Esophagus (tissue), 2 donors: ENCODE measurements around the gene STPG3. TPM values are rescaled to one million over a fixed set of nuclear protein-coding genes. Genes with fewer than 3 reads are reported as not detected.

Source experiments
- H3K27ac ChIP-seq, 2 donors: one replicate each; pipeline ENCODE4 v1.5.1; 2013; ENCODE audit warnings: low read depth in 2 of 2, mild to moderate bottlenecking in 2 of 2, inconsistent platforms in 1 of 2, low read length in 1 of 2, moderate library complexity in 1 of 2
- H3K27me3 ChIP-seq, 2 donors: one replicate each; pipeline ENCODE4 v1.6.1; 2013; ENCODE audit warnings: low read length in 2 of 2, control low read depth in 1 of 2, mild to moderate bottlenecking in 1 of 2; ENCODE audit not compliant: insufficient read depth in 2 of 2, control insufficient read depth in 1 of 2
- H3K36me3 ChIP-seq, 2 donors: one replicate each; pipeline ENCODE4 v1.6.1; 2013; ENCODE audit warnings: low read length in 1 of 2; ENCODE audit not compliant: control insufficient read depth in 2 of 2, insufficient read depth in 2 of 2
- H3K4me1 ChIP-seq, 2 donors: one replicate each; pipeline ENCODE4 v1.6.1; 2013; ENCODE audit warnings: low read length in 1 of 2; ENCODE audit not compliant: control insufficient read depth in 2 of 2, insufficient read depth in 2 of 2
- H3K4me3 ChIP-seq, 2 donors: one replicate each; pipeline ENCODE4 v1.5.1; 2013; ENCODE audit warnings: low read length in 2 of 2, mild to moderate bottlenecking in 2 of 2, low read depth in 1 of 2, moderate library complexity in 1 of 2
- H3K9me3 ChIP-seq, 2 donors: one replicate each; pipeline ENCODE4 v1.6.1; 2013; ENCODE audit warnings: mild to moderate bottlenecking in 2 of 2, low read depth in 1 of 2, low read length in 1 of 2, moderate library complexity in 1 of 2; ENCODE audit not compliant: control insufficient read depth in 2 of 2, insufficient read depth in 1 of 2
- WGBS, 2 donors: extraction: QIAGEN DNeasy Blood & Tissue Kit; methylation state at CpG; one replicate each; pipeline ENCODE4 v1.1.7; 2013; 5-methylcytosine and 5-hydroxymethylcytosine counted together
- polyA plus RNA-seq, 2 donors: library from polyadenylated mRNA; stranded (reverse); fragments of 200-250 nt; gene quantifications; one replicate each; pipeline ENCODE4 v1.2.3, GENCODE V29; 2013
- donor health status: healthy with polysubstance abuse.
- donor health status: Bipolar disorder and iron deficiency.

The STPG3 gene
- polyA plus RNA-seq, 2 donors = not detected

GRCh38 chr9:137272241-137273094, 21.4 kb downstream of the STPG3 start:
- H3K9me3 ChIP-seq = no peaks in the 10 kb centered on the region
- WGBS, 2 donors = 89% methylated on average over 37 to 39 of the region's 39 CpGs
- peaks cover 0 to 20% of the 10 kb centered on the region in 2 donors for H3K36me3 ChIP-seq
- no peak overlapping the region for H3K4me3 ChIP-seq
- no peaks in the 10 kb centered on the region for H3K27me3 ChIP-seq
- H3K27ac ChIP-seq = no peak overlapping the region
- H3K4me1 ChIP-seq = peaks cover 5 to 19% of the 10 kb centered on the region in 2 donors

- H3K4me1 ChIP-seq = peaks cover 5 to 20% of the 10 kb centered on the region in 2 donors
- peaks cover 0 to under 1% of the 10 kb centered on the region in 2 donors for H3K27me3 ChIP-seq
- no peak overlapping the region for H3K4me3 ChIP-seq
- H3K36me3 ChIP-seq = peaks cover 0 to 16% of the 10 kb centered on the region in 2 donors
- no peaks in the 10 kb centered on the region for H3K9me3 ChIP-seq
- 76% methylated on average over 13 of the region's 13 CpGs for WGBS, 2 donors
- H3K27ac ChIP-seq = no peak overlapping the region
Observed at GRCh38 chr9:137273095-137273490, 22.0 kb downstream of the STPG3 start.

GRCh38 chr9:137273611-137274320, 22.7 kb downstream of the STPG3 start:
- Histone ChIP-seq H3K36me3 (peaks cover 0 to 12% of the 10 kb centered on the region in 2 donors), H3K9me3 (peaks cover 0 to under 1% of the 10 kb centered on the region in 2 donors), H3K4me3 (no peak overlapping the region), H3K27me3 (peaks cover 0 to 6% of the 10 kb centered on the region in 2 donors), H3K27ac (peak overlapping the region in 1 of 2 donors; percentile 92), H3K4me1 (peaks cover 4 to 21% of the 10 kb centered on the region in 2 donors)
- 51 to 56% methylated on average over 15 of the region's 15 CpGs for WGBS, 2 donors

- Histone ChIP-seq H3K4me1 (peaks cover 0 to 20% of the 10 kb centered on the region in 2 donors), H3K27ac (no peak overlapping the region), H3K36me3 (peaks cover 0 to 17% of the 10 kb centered on the region in 2 donors), H3K27me3 (peaks cover 0 to 6% of the 10 kb centered on the region in 2 donors), H3K4me3 (no peak overlapping the region), H3K9me3 (peaks cover 0 to 3% of the 10 kb centered on the region in 2 donors)
- 82 to 91% methylated on average over 10 of the region's 10 CpGs for WGBS, 2 donors
Observed at GRCh38 chr9:137275203-137275587, 24.1 kb downstream of the STPG3 start.

- Histone ChIP-seq H3K27ac (peak overlapping the region in 1 of 2 donors; percentile 13), H3K36me3 (peaks cover 0 to 17% of the 10 kb centered on the region in 2 donors), H3K27me3 (peaks cover 0 to 6% of the 10 kb centered on the region in 2 donors), H3K4me3 (no peak overlapping the region), H3K9me3 (peaks cover 0 to 3% of the 10 kb centered on the region in 2 donors), H3K4me1 (peaks cover 0 to 20% of the 10 kb centered on the region in 2 donors)
- WGBS, 2 donors = 77 to 80% methylated on average over 24 of the region's 24 CpGs
Observed at GRCh38 chr9:137275588-137276472, 24.7 kb downstream of the STPG3 start.

- Histone ChIP-seq H3K27me3 (peaks cover 0 to 9% of the 10 kb centered on the region in 2 donors), H3K27ac (peak overlapping the region; percentile 73 to 77), H3K4me3 (no peak overlapping the region), H3K36me3 (peaks cover 0 to 17% of the 10 kb centered on the region in 2 donors), H3K4me1 (peaks cover 0 to 24% of the 10 kb centered on the region in 2 donors), H3K9me3 (peaks cover 0 to 3% of the 10 kb centered on the region in 2 donors)
- WGBS, 2 donors = 43 to 48% methylated on average over 30 of the region's 30 CpGs
Observed at GRCh38 chr9:137276473-137277328, 25.6 kb downstream of the STPG3 start.

GRCh38 chr9:137277329-137278041, 26.4 kb downstream of the STPG3 start, which contains the start of gene TOR4A:
Gene TOR4A, plus strand, starts transcription at chr9:137277726. Its CDS starts 964 bp downstream, at chr9:137278690.
- Histone ChIP-seq H3K27me3 (peaks cover 0 to 11% of the 10 kb centered on the region in 2 donors), H3K4me1 (peaks cover 0 to 24% of the 10 kb centered on the region in 2 donors), H3K9me3 (peaks cover 0 to 3% of the 10 kb centered on the region in 2 donors), H3K27ac (peak within 1 kb of the TSS; percentile 73 to 77), H3K36me3 (peaks cover 0 to 10% of the 10 kb centered on the region in 2 donors), H3K4me3 (peak within 1 kb of the TSS; percentile 46 to 53)
- WGBS, 2 donors = 17 to 20% methylated on average over 17 to 25 of the region's 25 CpGs
